ENCODE data around the gene FUOM. TPM values are rescaled to one million over a fixed set of nuclear protein-coding genes. Genes with fewer than 3 reads are reported as not detected.
A peak's percentile ranks its signal among the peaks of the same experiment; 100 is the strongest.

FUOM gene
- total and polyA plus RNA-seq, 9 of the 15 experiments (the other 6 are each of a cell fraction or from before 2014, with no cell fraction given) = 1.8 to 96.1 (median 27.0) TPM

DNA sequence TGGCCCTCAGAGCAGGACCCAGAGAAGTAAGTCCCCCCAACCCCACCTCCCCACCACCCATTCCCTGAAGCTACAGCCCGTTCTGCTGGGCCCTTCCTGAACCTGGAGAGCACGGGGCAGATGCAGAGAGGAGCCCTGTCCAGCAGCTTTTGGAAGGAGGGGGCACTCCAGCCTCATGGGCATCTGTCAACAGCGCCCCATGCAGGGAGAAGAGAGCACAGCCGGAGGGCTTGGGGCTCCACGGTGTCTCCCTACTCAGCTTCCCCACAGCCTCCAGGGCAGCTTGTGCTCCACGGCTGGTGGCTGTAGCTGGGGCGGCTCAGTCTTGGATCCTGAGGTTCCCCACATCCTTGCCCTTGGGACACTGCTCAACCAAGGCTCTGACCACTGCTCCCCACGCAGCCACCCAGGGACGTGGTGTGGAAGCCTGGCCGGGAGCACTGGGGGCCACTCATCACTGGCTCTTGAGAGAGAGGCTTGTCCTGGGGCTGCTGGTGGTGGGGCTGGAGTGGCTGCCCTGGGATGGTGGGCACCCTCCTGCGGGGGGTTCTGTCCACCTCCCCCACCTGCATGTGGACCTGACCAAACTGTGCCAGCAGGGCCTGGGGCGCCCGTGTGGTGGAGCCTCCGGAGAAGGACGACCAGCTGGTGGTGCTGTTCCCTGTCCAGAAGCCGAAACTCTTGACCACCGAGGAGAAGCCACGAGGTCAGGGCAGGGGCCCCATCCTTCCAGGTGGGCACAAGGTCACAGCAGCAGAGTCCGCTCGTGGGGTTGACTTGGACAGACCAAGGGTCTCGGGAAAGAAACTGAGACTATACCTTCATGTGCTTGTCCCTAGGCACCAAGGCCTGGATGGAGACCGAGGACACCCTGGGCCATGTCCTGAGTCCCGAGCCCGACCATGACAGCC is 6.2 kb downstream of the FUOM start (continued):
- TF ChIP-seq REST (IDR thresholded peaks at IDR 0.05; ENCODE audit: borderline replicate concordance) = 0 out of 2 replicates have a peak, but pooled peaks have one; percentile 8
- TF ChIP-seq REST (CRISPR knock-in tag; IDR thresholded peaks at IDR 0.05; ENCODE audit: low read depth) = no peak
- no peak for TF ChIP-seq MIER1 (IDR thresholded peaks at IDR 0.05; ENCODE audit: low read depth)
- 0 out of 2 replicates have a peak, but pooled peaks have one; percentile 16 for TF ChIP-seq MYC (IDR thresholded peaks at IDR 0.05; ENCODE audit: low read depth, low read length)
- TF ChIP-seq MYC (CRISPR knock-in tag; IDR thresholded peaks at IDR 0.05; ENCODE audit: borderline replicate concordance, low read depth) = no peak
- no peak for TF ChIP-seq MAFF (IDR thresholded peaks at IDR 0.05; ENCODE audit: low read length)
- TF ChIP-seq ZNF175 (CRISPR knock-in tag; IDR thresholded peaks at IDR 0.05; ENCODE audit: low read depth) = no peak
- TF ChIP-seq POLR2G (IDR thresholded peaks at IDR 0.05; ENCODE audit: low read depth, low read length) = peak; percentile 56; the same call in 1 of the 2 replicates
- TF ChIP-seq, protein P1, sequence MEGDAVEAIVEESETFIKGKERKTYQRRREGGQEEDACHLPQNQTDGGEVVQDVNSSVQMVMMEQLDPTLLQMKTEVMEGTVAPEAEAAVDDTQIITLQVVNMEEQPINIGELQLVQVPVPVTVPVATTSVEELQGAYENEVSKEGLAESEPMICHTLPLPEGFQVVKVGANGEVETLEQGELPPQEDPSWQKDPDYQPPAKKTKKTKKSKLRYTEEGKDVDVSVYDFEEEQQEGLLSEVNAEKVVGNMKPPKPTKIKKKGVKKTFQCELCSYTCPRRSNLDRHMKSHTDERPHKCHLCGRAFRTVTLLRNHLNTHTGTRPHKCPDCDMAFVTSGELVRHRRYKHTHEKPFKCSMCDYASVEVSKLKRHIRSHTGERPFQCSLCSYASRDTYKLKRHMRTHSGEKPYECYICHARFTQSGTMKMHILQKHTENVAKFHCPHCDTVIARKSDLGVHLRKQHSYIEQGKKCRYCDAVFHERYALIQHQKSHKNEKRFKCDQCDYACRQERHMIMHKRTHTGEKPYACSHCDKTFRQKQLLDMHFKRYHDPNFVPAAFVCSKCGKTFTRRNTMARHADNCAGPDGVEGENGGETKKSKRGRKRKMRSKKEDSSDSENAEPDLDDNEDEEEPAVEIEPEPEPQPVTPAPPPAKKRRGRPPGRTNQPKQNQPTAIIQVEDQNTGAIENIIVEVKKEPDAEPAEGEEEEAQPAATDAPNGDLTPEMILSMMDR (IDR thresholded peaks at IDR 0.05 in 2 of 3, conservative IDR thresholded peaks at IDR 0.05 in 1 of 3; ENCODE audit: insufficient read depth in 2 of 3, low read depth in 1 of 3, low read length in 3 of 3) = peak; percentile 22 to 47 (median 42); a peak in 4 of 6 replicates
- TF ChIP-seq, protein P2, sequence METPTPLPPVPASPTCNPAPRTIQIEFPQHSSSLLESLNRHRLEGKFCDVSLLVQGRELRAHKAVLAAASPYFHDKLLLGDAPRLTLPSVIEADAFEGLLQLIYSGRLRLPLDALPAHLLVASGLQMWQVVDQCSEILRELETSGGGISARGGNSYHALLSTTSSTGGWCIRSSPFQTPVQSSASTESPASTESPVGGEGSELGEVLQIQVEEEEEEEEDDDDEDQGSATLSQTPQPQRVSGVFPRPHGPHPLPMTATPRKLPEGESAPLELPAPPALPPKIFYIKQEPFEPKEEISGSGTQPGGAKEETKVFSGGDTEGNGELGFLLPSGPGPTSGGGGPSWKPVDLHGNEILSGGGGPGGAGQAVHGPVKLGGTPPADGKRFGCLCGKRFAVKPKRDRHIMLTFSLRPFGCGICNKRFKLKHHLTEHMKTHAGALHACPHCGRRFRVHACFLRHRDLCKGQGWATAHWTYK (CRISPR knock-in tag; IDR thresholded peaks at IDR 0.05) = no peak
- no peak for TF ChIP-seq GATA2 (CRISPR knock-in tag; IDR thresholded peaks at IDR 0.05)
- TF ChIP-seq HBP1 (CRISPR knock-in tag; IDR thresholded peaks at IDR 0.05) = no peak

All from K562 (cell line).